HG03439 (cell line): ENCODE results near the gene TMEM132E.
"Not testable (repeated sequence)": the region's sequence is repeated elsewhere in the genome, so short reads cannot be mapped to it uniquely, and the experiment has no call there.

Experiments used
- ATAC-seq: cut with Tn5 transposase; IDR thresholded peaks from one replicate; pipeline ENCODE4 v1.9.1; 2021; ENCODE audit warnings: mild to moderate bottlenecking, moderate library complexity; ENCODE audit not compliant: unreplicated experiment

Gene TMEM132E

GRCh38 chr17:34579017-34579946 lies at the start of gene TMEM132E:
TMEM132E (plus strand) TSS chr17:34579582; CDS start chr17:34581077, 1,495 bp downstream.
- no peak for ATAC-seq

- ATAC-seq: no peak
Observed at GRCh38 chr17:34530918-34531317, 48.5 kb upstream of the TMEM132E start.

GRCh38 chr17:34532281-34533065 lies 46.9 kb upstream of the TMEM132E start:
- no peak for ATAC-seq

GRCh38 chr17:34533806-34534527 lies 45.4 kb upstream of the TMEM132E start:
- no peak for ATAC-seq

- no peak for ATAC-seq
Observed at GRCh38 chr17:34537445-34537844, 41.9 kb upstream of the TMEM132E start.

- not testable (repeated sequence) for ATAC-seq
Observed at GRCh38 chr17:34538582-34538981, 40.8 kb upstream of the TMEM132E start.

GRCh38 chr17:34539881-34540280 lies 39.5 kb upstream of the TMEM132E start:
- ATAC-seq: no peak

GRCh38 chr17:34542700-34543336 lies 36.6 kb upstream of the TMEM132E start:
- ATAC-seq: no peak

GRCh38 chr17:34547453-34548063 lies 31.8 kb upstream of the TMEM132E start:
- ATAC-seq: no peak

- ATAC-seq: no peak
Observed at GRCh38 chr17:34549966-34550365, 29.4 kb upstream of the TMEM132E start.

GRCh38 chr17:34553907-34554306 lies 25.5 kb upstream of the TMEM132E start:
- no peak for ATAC-seq

GRCh38 chr17:34556384-34556783 lies 23.0 kb upstream of the TMEM132E start:
- no peak for ATAC-seq

- no peak for ATAC-seq
Observed at GRCh38 chr17:34556931-34557330, 22.5 kb upstream of the TMEM132E start.

GRCh38 chr17:34561328-34561727 lies 18.1 kb upstream of the TMEM132E start:
- ATAC-seq: no peak

- no peak for ATAC-seq
Observed at GRCh38 chr17:34562387-34562786, 17.0 kb upstream of the TMEM132E start.

- no peak for ATAC-seq
Observed at GRCh38 chr17:34565713-34566112, 13.7 kb upstream of the TMEM132E start.

- ATAC-seq: no peak
Observed at GRCh38 chr17:34566201-34566600, 13.2 kb upstream of the TMEM132E start.

GRCh38 chr17:34566873-34567272 lies 12.5 kb upstream of the TMEM132E start:
- no peak for ATAC-seq

- ATAC-seq: no peak
Observed at GRCh38 chr17:34567691-34568465, 11.5 kb upstream of the TMEM132E start.
